Trophoblast cell (in vitro differentiated cells and primary cell): ENCODE data around the gene MTUS2.

ENCODE experiments used
- DNase-seq, 2 donors: peaks; one replicate each; pipeline ENCODE4 v3.0.0-alpha.2; 2016
- H2AFZ ChIP-seq: 2 replicates; pipeline ENCODE4 v1.6.1; 2013; ENCODE audit warnings: low read length, moderate library complexity, mild to moderate bottlenecking; ENCODE audit not compliant: insufficient read depth, poor library complexity
- H2AK5ac ChIP-seq: 2 replicates; pipeline ENCODE4 v1.6.1; 2013; ENCODE audit warnings: mild to moderate bottlenecking, low read length
- H2BK120ac ChIP-seq: 2 replicates; pipeline ENCODE4 v1.6.1; 2013; ENCODE audit warnings: low read length, mild to moderate bottlenecking, moderate library complexity; ENCODE audit not compliant: insufficient read depth, poor library complexity
- H2BK12ac ChIP-seq: 2 replicates; pipeline ENCODE4 v1.6.1; 2013; ENCODE audit warnings: mild to moderate bottlenecking, low read length, moderate library complexity
- H2BK5ac ChIP-seq: 2 replicates; pipeline ENCODE4 v1.6.1; 2013; ENCODE audit warnings: low read length, low read depth, moderate library complexity, mild to moderate bottlenecking; ENCODE audit not compliant: poor library complexity
- H3K14ac ChIP-seq: 2 replicates; pipeline ENCODE4 v1.6.1; 2013; ENCODE audit warnings: mild to moderate bottlenecking, low read length
- H3K18ac ChIP-seq: 2 replicates; pipeline ENCODE4 v1.6.1; 2013; ENCODE audit warnings: mild to moderate bottlenecking, low read length
- H3K23ac ChIP-seq: 2 replicates; pipeline ENCODE4 v1.6.1; 2013; ENCODE audit warnings: low read length
- H3K27ac ChIP-seq: 2 replicates; pipeline ENCODE4 v1.5.1; 2013; ENCODE audit warnings: low read depth, mild to moderate bottlenecking, inconsistent platforms, low read length, moderate library complexity
- H3K27me3 ChIP-seq: 2 replicates; pipeline ENCODE4 v1.6.1; 2013; ENCODE audit warnings: inconsistent platforms, mild to moderate bottlenecking, low read length, moderate library complexity; ENCODE audit not compliant: insufficient read depth
- H3K36me3 ChIP-seq, 2 experiments: 1 replicate in 1 of 2; 2 replicates in 1 of 2; pipeline ENCODE4 v1.6.1; 2013; ENCODE audit warnings: low read length in 2 of 2, mild to moderate bottlenecking in 2 of 2, moderate library complexity in 1 of 2; ENCODE audit not compliant: insufficient read depth in 2 of 2, control insufficient read depth in 1 of 2
- H3K4ac ChIP-seq: 2 replicates; pipeline ENCODE4 v1.6.1; 2013; ENCODE audit warnings: low read depth, mild to moderate bottlenecking, low read length, moderate library complexity
- H3K4me1 ChIP-seq, 2 experiments: 1 replicate in 1 of 2; 2 replicates in 1 of 2; pipeline ENCODE4 v1.6.1; 2013; ENCODE audit warnings: low read length in 2 of 2, mild to moderate bottlenecking in 2 of 2, moderate library complexity in 1 of 2; ENCODE audit not compliant: insufficient read depth in 2 of 2, control insufficient read depth in 1 of 2
- H3K4me2 ChIP-seq: 2 replicates; pipeline ENCODE4 v1.6.1; 2013; ENCODE audit warnings: inconsistent platforms, mild to moderate bottlenecking, low read length, moderate library complexity
- H3K4me3 ChIP-seq: 2 replicates; pipeline ENCODE4 v1.5.1; 2013; ENCODE audit warnings: mild to moderate bottlenecking, low read depth, low read length, inconsistent platforms
- H3K79me1 ChIP-seq: one replicate; pipeline ENCODE4 v1.6.1; 2013; ENCODE audit warnings: low read length
- H3K79me2 ChIP-seq: 2 replicates; pipeline ENCODE4 v1.6.1; 2013; ENCODE audit warnings: low read length, mild to moderate bottlenecking; ENCODE audit not compliant: control insufficient read depth, insufficient read depth, poor library complexity
- H3K9ac ChIP-seq: 2 replicates; pipeline ENCODE4 v1.6.1; 2013; ENCODE audit warnings: mild to moderate bottlenecking, low read length
- H3K9me3 ChIP-seq: 2 replicates; pipeline ENCODE4 v1.6.1; 2013; ENCODE audit warnings: low read depth, mild to moderate bottlenecking, control low read depth, inconsistent platforms, low read length; ENCODE audit not compliant: insufficient read depth
- H4K12ac ChIP-seq: 2 replicates; pipeline ENCODE4 v1.6.1; 2013; ENCODE audit warnings: low read depth, mild to moderate bottlenecking, low read length, moderate library complexity
- H4K8ac ChIP-seq: 2 replicates; pipeline ENCODE4 v1.6.1; 2013; ENCODE audit warnings: low read depth, mild to moderate bottlenecking, low read length, moderate library complexity
- H4K91ac ChIP-seq: one replicate; pipeline ENCODE4 v1.6.1; 2013; ENCODE audit warnings: low read depth, mild to moderate bottlenecking, low read length, moderate library complexity
- WGBS: extraction: QIAGEN DNeasy Blood & Tissue Kit; methylation state at CpG from one replicate; pipeline ENCODE4 v1.1.7; 2013; ENCODE audit warnings: missing lambda C conversion rate; ENCODE audit not compliant: insufficient read length, insufficient coverage; ENCODE audit errors: extremely low coverage; 5-methylcytosine and 5-hydroxymethylcytosine counted together

The MTUS2 gene

GRCh38 chr13:29165216-29165615 lies 345.1 kb downstream of the MTUS2 start:
- Histone ChIP-seq H3K14ac (no peak overlapping the region), H4K8ac (no peak overlapping the region), H3K36me3 (no peaks in the 10 kb centered on the region), H3K27me3 (no peaks in the 10 kb centered on the region), H2AK5ac (no peak overlapping the region), H2AFZ (no peak overlapping the region), H4K12ac (no peak overlapping the region), H4K91ac (no peak overlapping the region), H3K27ac (no peak overlapping the region), H3K9ac (no peak overlapping the region), H3K4me2 (no peak overlapping the region), H2BK5ac (no peak overlapping the region), H3K4ac (no peak overlapping the region), H3K4me1 (peaks cover 0 to 3% of the 10 kb centered on the region in 2 experiments), H3K18ac (no peak overlapping the region), H2BK120ac (no peak overlapping the region), H3K4me3 (no peak overlapping the region), H3K79me2 (no peaks in the 10 kb centered on the region), H3K9me3 (no peaks in the 10 kb centered on the region), H2BK12ac (no peak overlapping the region), H3K79me1 (no peaks in the 10 kb centered on the region), H3K23ac (no peak overlapping the region)
- peak; percentile 60 to 81 for DNase-seq
- no CpG with 5 or more reads among the region's 3 CpGs for WGBS

GRCh38 chr13:29165840-29166239 lies 345.7 kb downstream of the MTUS2 start:
- H3K79me1 ChIP-seq, result no peaks in the 10 kb centered on the region
- no peak overlapping the region for H3K18ac ChIP-seq
- H3K9me3 ChIP-seq, result no peaks in the 10 kb centered on the region
- H2BK120ac ChIP-seq, result no peak overlapping the region
- no peaks in the 10 kb centered on the region for H3K27me3 ChIP-seq
- no peak overlapping the region for H2BK12ac ChIP-seq
- no peak overlapping the region for H4K12ac ChIP-seq
- H2AK5ac ChIP-seq, result no peak overlapping the region
- H4K91ac ChIP-seq, result no peak overlapping the region
- no peak overlapping the region for H3K4me2 ChIP-seq
- H3K4me1 ChIP-seq, result peaks cover 0 to 3% of the 10 kb centered on the region in 2 experiments
- no peaks in the 10 kb centered on the region for H3K79me2 ChIP-seq
- H3K9ac ChIP-seq, result no peak overlapping the region
- H3K4me3 ChIP-seq, result no peak overlapping the region
- DNase-seq, result peak in 1 of 2 donors; percentile 60
- H2BK5ac ChIP-seq, result no peak overlapping the region
- H4K8ac ChIP-seq, result no peak overlapping the region
- H3K36me3 ChIP-seq, result no peaks in the 10 kb centered on the region
- no peak overlapping the region for H3K14ac ChIP-seq
- WGBS, result no CpG with 5 or more reads among the region's 2 CpGs
- H3K4ac ChIP-seq, result no peak overlapping the region
- no peak overlapping the region for H3K23ac ChIP-seq
- H3K27ac ChIP-seq, result no peak overlapping the region
- H2AFZ ChIP-seq, result no peak overlapping the region

- H3K9ac ChIP-seq, result no peak overlapping the region
- H3K36me3 ChIP-seq, result no peaks in the 10 kb centered on the region
- DNase-seq, result no peak
- H4K12ac ChIP-seq, result no peak overlapping the region
- no peaks in the 10 kb centered on the region for H3K27me3 ChIP-seq
- H3K14ac ChIP-seq, result no peak overlapping the region
- H2AFZ ChIP-seq, result no peak overlapping the region
- no peak overlapping the region for H4K91ac ChIP-seq
- no peaks in the 10 kb centered on the region for H3K79me1 ChIP-seq
- no peak overlapping the region for H3K4me2 ChIP-seq
- no CpG with 5 or more reads among the region's 4 CpGs for WGBS
- H3K23ac ChIP-seq, result no peak overlapping the region
- no peak overlapping the region for H3K18ac ChIP-seq
- H2AK5ac ChIP-seq, result no peak overlapping the region
- H3K4ac ChIP-seq, result no peak overlapping the region
- H2BK5ac ChIP-seq, result no peak overlapping the region
- H3K27ac ChIP-seq, result no peak overlapping the region
- H2BK12ac ChIP-seq, result no peak overlapping the region
- H3K9me3 ChIP-seq, result no peaks in the 10 kb centered on the region
- no peaks in the 10 kb centered on the region for H3K79me2 ChIP-seq
- no peak overlapping the region for H2BK120ac ChIP-seq
- H4K8ac ChIP-seq, result no peak overlapping the region
- H3K4me3 ChIP-seq, result no peak overlapping the region
- no peaks in the 10 kb centered on the region for H3K4me1 ChIP-seq
Observed at GRCh38 chr13:29170436-29171082, 350.4 kb downstream of the MTUS2 start.

DNA sequence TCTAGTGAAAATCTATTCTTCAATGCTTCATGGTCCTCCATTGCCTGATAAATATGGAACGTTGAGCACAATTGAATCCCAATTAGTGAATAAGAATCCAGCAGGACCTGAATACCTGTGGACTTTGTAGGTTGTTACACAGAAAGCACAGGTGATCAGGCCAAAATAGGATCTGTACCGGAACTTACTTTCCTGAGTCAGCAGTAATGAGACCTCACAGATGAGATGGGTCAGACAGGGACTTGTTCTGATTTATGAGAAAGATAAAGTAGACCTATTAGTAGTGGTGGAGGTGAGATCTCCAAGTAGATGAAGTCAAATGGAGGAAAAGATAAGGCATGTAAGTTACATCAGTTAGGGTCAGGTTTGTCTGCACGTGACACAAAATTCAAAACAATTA lies 351.1 kb downstream of the MTUS2 start:
- no peak for DNase-seq
- H3K79me1 ChIP-seq, result no peaks in the 10 kb centered on the region
- no CpG with 5 or more reads among the region's 3 CpGs for WGBS

More for the DNA sequence above, 351.1 kb downstream of the MTUS2 start:
- no peak overlapping the region for H4K91ac ChIP-seq
- H3K9ac ChIP-seq, result no peak overlapping the region
- H2BK120ac ChIP-seq, result no peak overlapping the region
- H3K18ac ChIP-seq, result no peak overlapping the region
- no peak overlapping the region for H2AK5ac ChIP-seq
- no peak overlapping the region for H2BK12ac ChIP-seq
- H3K4me3 ChIP-seq, result no peak overlapping the region
- no peaks in the 10 kb centered on the region for H3K36me3 ChIP-seq
- no peak overlapping the region for H3K4ac ChIP-seq
- no peak overlapping the region for H4K8ac ChIP-seq
- no peak overlapping the region for H2AFZ ChIP-seq
- H3K14ac ChIP-seq, result no peak overlapping the region
- no peaks in the 10 kb centered on the region for H3K27me3 ChIP-seq
- H3K27ac ChIP-seq, result no peak overlapping the region
- H2BK5ac ChIP-seq, result no peak overlapping the region
- no peak overlapping the region for H4K12ac ChIP-seq
- H3K4me1 ChIP-seq, result no peaks in the 10 kb centered on the region
- no peaks in the 10 kb centered on the region for H3K79me2 ChIP-seq
- no peak overlapping the region for H3K4me2 ChIP-seq
- H3K23ac ChIP-seq, result no peak overlapping the region
- H3K9me3 ChIP-seq, result no peaks in the 10 kb centered on the region
